MCF 10A (cell line): ENCODE results near the gene FBLN5. TPM values are rescaled to one million over a fixed set of nuclear protein-coding genes. Genes with fewer than 3 reads are reported as not detected.

Experiments
- BruUV-seq: library from RNA; stranded (reverse); fragments of 400-500 nt; replicated peaks from 2 replicates; lab custom pipeline; 2021; lab: Mats Ljungman, UMichigan
- CTCF ChIA-PET: fragments of 300-600 bp; sonication (Branson Sonifier 250); formaldehyde crosslinking; extraction: SDS; loops from one replicate; lab custom pipeline; 2021; ENCODE audit warnings: antibody characterized with exemption, inconsistent platforms; lab: Yijun Ruan, JAX
- POLR2A ChIA-PET: fragments of 300-600, 350-650 bp; sonication (Branson Sonifier 250); formaldehyde crosslinking; extraction: SDS; loops from one replicate; lab custom pipeline; 2020; ENCODE audit warnings: antibody characterized with exemption, inconsistent platforms; lab: Yijun Ruan, JAX
- DNase-seq: peaks from one replicate; pipeline ENCODE4 v3.0.0-alpha.2; 2018; ENCODE audit not compliant: unreplicated experiment
- H3K27ac Mint-ChIP-seq: one replicate; pipeline ENCODE4 v1.8.0; 2022; ENCODE audit warnings: mild to moderate bottlenecking, low read depth, mixed read lengths; ENCODE audit not compliant: unreplicated experiment
- H3K27me3 Mint-ChIP-seq: one replicate; pipeline ENCODE4 v1.8.0; 2022; ENCODE audit warnings: mixed read lengths; ENCODE audit not compliant: insufficient read depth, unreplicated experiment
- H3K36me3 Mint-ChIP-seq: one replicate; pipeline ENCODE4 v1.8.0; 2022; ENCODE audit warnings: mild to moderate bottlenecking, moderate library complexity, mixed read lengths; ENCODE audit not compliant: insufficient read depth, unreplicated experiment
- H3K4me1 Mint-ChIP-seq: one replicate; pipeline ENCODE4 v1.8.0; 2022; ENCODE audit warnings: mixed read lengths; ENCODE audit not compliant: insufficient read depth, unreplicated experiment
- H3K4me3 Mint-ChIP-seq: one replicate; pipeline ENCODE4 v1.8.0; 2022; ENCODE audit warnings: mild to moderate bottlenecking, moderate library complexity, mixed read lengths; ENCODE audit not compliant: unreplicated experiment
- H3K9me3 Mint-ChIP-seq: one replicate; pipeline ENCODE4 v1.8.0; 2022; ENCODE audit warnings: mixed read lengths; ENCODE audit not compliant: unreplicated experiment
- CTCF ChIP-seq: fragments of 200-600 bp; IDR thresholded peaks from one replicate; pipeline ENCODE4 v1.8.0; 2022; ENCODE audit warnings: antibody characterized with exemption, mild to moderate bottlenecking; ENCODE audit not compliant: unreplicated experiment
- intact Hi-C: fragments of 100-400 bp; cut with micrococcal nuclease; formaldehyde crosslinking; loops from 2 replicates; pipeline ENCODE4 v1.14.1; 2022
- total RNA-seq: library from RNA; stranded (reverse); gene quantifications from 2 replicates; pipeline ENCODE4 v1.2.3, GENCODE V29; 2022

FBLN5 gene
- total RNA-seq, 1 experiment from 2014 or later = 14.8 TPM

GRCh38 chr14:91896419-91896818 is 51.1 kb downstream of the FBLN5 start:
- Mint-ChIP-seq H3K4me3 (no peak overlapping the region), H3K9me3 (no peaks in the 10 kb centered on the region), H3K4me1 (peaks cover 15% of the 10 kb centered on the region), H3K36me3 (peaks cover 4% of the 10 kb centered on the region), H3K27me3 (no peaks in the 10 kb centered on the region), H3K27ac (peak overlapping the region; percentile 59)
- CTCF ChIA-PET = interaction anchor here (1.1 to 1.6 kb wide), 3 partner anchors 16 to 247 kb away, joined by 3 to 6 read pairs (median 4); no protein-coding TSS in a partner anchor
- intact Hi-C loops = loop anchor here (5.0 kb wide), 1 partner anchor 244 kb away; no protein-coding TSS in a partner anchor
- no peak for DNase-seq
- POLR2A ChIA-PET = no interaction called here
- TF ChIP-seq CTCF = no peak
- no TSS peak for BruUV-seq

DNA sequence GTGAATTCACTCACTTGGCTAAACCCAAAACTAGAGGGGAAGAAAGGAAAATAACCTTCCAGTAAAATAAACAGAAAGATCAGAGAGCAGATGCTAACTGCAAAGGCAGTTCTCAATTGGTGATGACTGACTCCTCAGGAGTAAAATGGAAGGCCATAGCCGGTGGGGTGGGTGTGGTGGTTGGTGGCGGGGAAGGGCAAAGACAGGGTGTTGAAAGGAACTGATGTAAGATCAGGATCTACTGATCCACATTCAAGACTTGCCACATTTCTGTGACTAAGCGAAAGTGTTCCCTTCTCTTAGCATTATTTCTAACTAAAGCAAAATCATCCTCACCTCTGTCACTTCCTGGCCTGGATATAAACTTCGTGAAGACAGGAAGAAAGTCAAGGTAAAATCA is 53.8 kb downstream of the FBLN5 start:
- Mint-ChIP-seq H3K4me1 (peaks cover 15% of the 10 kb centered on the region), H3K9me3 (no peaks in the 10 kb centered on the region), H3K4me3 (no peak overlapping the region), H3K36me3 (peaks cover 4% of the 10 kb centered on the region), H3K27me3 (no peaks in the 10 kb centered on the region), H3K27ac (no peak overlapping the region)
- peak; percentile 54 for DNase-seq
- POLR2A ChIA-PET = no interaction called here
- no peak for TF ChIP-seq CTCF
- no TSS peak for BruUV-seq
- CTCF ChIA-PET = interaction anchor here (0.6 kb wide), 1 partner anchor 1566 kb away, joined by 3 read pairs; no protein-coding TSS in a partner anchor
- intact Hi-C loops = no loop called here

DNA sequence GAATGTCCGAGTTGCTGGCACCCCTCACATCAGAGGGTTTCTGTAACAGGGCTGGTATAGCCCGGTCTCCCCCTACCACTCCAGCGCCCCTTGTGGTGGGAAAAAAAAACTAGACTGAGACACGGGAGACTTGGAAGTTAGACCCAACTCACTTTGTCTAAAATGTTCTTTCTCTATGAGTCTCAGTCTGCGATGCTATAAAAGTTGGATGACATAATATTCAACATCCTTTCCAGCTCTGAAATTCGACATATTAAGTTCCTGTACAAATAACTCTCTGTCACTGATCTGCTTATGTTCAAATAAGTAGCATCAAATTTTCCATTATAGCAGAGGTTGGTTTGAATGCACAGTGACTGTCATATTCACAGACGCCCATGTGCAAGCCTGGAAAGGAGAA is 54.5 kb downstream of the FBLN5 start:
- BruUV-seq = no TSS peak
- H3K27me3 Mint-ChIP-seq = no peaks in the 10 kb centered on the region
- peaks cover 15% of the 10 kb centered on the region for H3K4me1 Mint-ChIP-seq
- intact Hi-C loops = no loop called here
- TF ChIP-seq CTCF = peak; percentile 27
- H3K27ac Mint-ChIP-seq = no peak overlapping the region
- no peaks in the 10 kb centered on the region for H3K9me3 Mint-ChIP-seq
- H3K4me3 Mint-ChIP-seq = no peak overlapping the region
- ChIA-PET POLR2A (no interaction called here), CTCF (interaction anchor here (0.6 kb wide), 2 partner anchors 14 to 1565 kb away, joined by 3 read pairs; no protein-coding TSS in a partner anchor)
- peak; percentile 58 for DNase-seq
- H3K36me3 Mint-ChIP-seq = peaks cover 4% of the 10 kb centered on the region

DNA sequence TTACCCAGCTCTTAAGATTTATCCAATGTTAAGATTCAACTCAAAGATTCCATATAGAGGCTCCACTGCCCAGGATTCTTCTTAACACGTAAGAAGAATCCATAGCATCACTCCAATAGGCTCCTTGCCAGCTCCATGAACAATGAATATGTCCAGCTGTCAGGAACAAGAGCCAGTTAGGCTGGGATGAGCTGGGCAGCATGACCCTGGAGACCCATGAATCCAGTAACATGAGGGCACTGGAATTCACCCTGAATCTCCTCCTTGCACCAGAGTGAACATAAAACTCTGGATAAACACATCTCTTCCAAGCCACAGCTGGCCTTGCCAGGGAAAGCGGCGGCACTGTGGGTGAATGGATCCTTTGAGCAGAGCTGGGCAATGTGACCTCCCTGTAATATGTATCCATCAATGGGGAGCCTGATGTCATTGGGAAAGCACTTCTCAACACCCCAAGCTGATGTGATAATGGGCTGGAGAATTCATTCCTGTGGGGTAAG is 55.7 kb downstream of the FBLN5 start:
- no TSS peak for BruUV-seq
- Mint-ChIP-seq H3K36me3 (peaks cover 4% of the 10 kb centered on the region), H3K4me1 (peaks cover 7% of the 10 kb centered on the region), H3K27ac (no peak overlapping the region), H3K27me3 (no peaks in the 10 kb centered on the region), H3K4me3 (no peak overlapping the region), H3K9me3 (no peaks in the 10 kb centered on the region)
- TF ChIP-seq CTCF = no peak
- DNase-seq = no peak
- intact Hi-C loops = no loop called here
- ChIA-PET CTCF (interaction anchor here (1.2 kb wide), 1 partner anchor 19 kb away, joined by 6 read pairs; no protein-coding TSS in a partner anchor), POLR2A (interaction anchor here (0.7 kb wide), 1 partner anchor 57 kb away, joined by 3 read pairs; no protein-coding TSS in a partner anchor)
